GM18511 (cell line): Measurements from ENCODE around the gene C12orf76.

ENCODE experiments used
- ATAC-seq: cut with Tn5 transposase; IDR thresholded peaks from one replicate; pipeline ENCODE4 v1.9.1; 2021; ENCODE audit warnings: mild to moderate bottlenecking, moderate library complexity; ENCODE audit not compliant: unreplicated experiment

The C12orf76 gene

DNA sequence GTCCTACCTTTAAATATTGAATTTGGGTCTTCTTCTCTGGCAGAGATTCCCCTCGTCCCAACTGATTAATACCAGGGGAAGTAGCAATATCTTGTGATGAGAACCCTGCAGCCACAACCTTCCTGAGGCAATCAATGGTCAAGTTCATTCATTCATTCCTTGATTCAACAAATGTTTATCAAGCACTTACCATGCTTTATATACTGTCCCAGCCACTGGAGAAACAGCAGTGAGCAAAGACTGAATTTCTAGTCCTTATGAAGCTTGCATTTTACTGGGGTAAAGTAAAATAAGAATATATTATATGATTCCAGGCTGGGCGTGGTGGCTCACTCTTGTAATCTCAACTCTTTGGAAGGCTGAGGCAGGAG, 51.9 kb downstream of the C12orf76 start:
- ATAC-seq = no peak

DNA sequence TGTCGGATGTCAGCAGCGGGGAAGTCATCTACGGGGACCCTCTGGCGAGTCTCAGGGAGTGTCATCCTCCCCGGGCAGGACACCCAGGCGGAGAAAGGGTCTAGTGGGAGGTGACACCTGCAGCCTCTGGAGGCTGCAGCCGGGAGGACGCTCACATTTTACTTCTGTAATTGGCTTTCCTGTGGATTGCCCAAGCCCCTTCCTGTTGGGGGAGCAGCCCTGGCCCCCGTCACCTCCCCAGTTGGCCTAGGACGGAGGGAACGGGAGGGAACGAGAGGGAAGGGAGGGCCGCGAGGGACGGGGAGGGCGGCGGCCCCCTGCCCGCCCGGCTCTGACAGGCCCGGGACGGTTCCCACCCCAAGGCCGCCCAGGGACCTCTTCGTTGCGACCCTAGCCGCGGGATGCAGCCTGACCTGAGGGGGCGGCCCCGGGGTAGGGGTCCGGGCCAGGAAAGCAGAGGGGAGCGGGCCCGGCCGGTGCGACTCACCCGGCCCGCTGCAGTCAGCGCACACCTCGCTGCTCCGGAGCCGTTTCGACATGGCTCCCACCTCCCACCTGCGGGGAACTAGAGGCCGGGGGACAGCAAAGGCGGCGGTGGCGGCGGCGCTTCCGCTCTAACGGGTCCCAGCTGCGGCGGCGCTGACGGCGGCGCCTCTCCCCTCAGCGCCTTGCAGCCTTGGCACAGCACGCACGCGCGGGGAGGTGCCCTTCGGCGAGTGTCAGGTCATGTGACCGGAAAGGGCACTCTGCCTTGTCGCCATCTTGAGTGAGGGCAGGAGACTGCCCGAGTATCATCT, 52.4 kb downstream of the C12orf76 start, which contains the start of gene GIT2:
TSS of gene GIT2 (minus strand) at position 683 of the 797 bp plus-strand sequence. CDS start at position 539, 144 bp downstream.
- ATAC-seq = peak; percentile 67

DNA sequence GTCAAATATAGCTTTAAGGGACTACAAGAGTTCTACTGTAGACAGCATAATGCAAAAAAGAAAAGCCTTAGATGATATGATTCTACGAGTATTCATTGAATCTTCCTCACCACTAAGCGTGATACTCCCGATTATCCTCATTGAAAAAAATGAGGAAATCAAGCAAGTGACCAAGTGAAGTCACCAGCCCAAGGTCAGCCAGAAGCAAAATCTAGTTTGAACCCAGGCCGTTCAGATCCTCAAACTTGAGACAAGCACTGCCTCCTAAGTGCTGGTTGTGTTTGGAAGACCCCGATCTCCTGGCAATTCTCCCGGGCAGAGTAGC, 53.0 kb downstream of the C12orf76 start:
- no peak for ATAC-seq

DNA sequence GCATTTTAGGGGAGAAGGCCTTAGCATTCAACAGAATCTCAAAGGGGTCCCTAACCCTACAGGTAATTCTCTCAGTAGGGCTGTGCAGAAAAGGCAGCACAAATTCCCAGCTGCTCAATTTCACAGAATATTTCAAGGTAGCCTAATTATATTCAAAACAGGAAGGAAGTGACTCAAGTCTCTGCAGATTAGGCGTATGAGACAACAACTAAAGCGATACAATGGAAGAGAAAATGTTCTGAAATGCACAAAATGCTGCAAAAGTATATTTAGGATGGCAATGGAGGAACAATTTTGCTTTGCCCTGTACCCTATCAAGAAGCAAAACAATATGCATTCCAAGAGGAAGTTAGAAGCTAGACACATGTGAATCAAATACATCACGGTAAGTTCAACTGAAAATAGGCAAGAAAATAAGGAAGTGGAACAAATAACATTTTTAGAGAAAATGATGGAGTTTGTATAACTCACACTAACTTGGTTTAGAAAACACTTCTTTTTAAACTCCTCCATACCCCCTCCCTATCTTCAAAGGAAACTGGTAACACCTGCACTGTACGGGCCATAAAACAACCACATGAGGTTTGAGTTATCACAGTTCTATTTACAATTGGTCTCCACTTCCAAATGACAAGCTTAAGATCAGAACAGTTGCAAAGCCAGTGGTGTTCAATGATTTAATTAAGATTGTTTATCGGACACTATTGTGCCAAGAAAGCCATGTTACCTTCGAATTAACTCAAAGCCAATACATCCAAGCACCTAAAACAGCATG, 53.7 kb downstream of the C12orf76 start:
- no peak for ATAC-seq

DNA sequence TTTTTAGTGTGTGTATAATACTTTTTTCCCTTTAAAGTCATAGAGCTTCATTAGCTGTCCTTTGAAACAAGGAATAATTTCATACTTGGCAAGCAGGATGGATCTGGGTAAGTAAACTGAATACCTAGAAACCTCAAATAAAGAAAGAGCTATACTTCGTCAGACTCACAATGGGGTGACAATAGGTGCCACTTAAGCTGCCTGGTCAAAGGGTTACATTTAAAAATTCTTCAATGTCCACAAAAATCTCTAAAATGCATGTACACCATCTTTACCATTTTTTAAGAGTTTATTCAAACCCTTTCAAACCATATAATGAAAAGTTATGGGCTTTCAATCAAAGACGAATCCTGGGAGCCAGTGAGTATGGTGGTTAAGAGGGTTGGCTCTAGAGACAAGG, 55.2 kb downstream of the C12orf76 start:
- ATAC-seq = no peak

DNA sequence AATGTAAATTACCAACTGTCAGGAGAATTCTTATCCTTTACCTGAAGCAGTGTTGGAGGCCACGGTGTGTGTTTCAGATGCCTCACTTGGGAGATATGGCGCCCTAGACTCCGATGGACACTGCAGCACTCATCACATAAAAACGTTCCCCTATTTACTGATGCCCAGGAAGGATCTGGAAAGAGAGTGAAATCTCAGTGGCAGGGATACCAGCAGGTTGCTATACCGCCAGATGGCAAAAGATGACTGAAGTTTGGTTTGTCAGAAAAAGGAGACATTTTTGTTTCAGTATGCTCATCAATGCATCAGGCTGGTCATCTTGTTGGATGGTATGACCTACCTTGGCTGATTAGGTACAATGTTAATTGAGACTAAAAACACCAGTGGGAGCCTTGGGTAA, 56.7 kb downstream of the C12orf76 start:
- no peak for ATAC-seq
